ENCODE measurements around the gene CNGA3. TPM values are rescaled to one million over a fixed set of nuclear protein-coding genes. Genes with fewer than 3 reads are reported as not detected.

Gene CNGA3
- total and polyA plus RNA-seq, 2 experiments from 2014 or later = not detected

DNA sequence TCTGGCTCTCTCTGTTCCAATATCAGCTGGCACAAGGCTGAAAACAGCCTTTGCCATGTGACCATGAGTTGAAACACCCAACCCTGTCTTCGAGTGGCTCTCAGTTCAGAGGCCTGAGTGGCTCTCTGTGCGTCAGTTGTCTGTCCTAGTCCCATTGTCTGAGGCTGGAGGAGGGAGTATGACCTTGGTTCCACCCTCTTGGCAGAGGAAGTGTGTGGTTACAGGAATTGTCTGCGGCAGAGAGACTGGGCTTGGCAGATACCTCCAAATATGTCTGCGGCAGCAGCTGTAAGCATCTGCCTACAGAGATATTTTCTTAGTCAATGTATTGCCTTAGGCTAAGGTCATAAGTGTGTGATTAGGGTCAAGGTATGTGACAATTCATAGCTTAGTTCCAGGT, 32.6 kb downstream of the CNGA3 start:
- TF ChIP-seq ETS1 (IDR thresholded peaks at IDR 0.05) (no peak), CREB1 (CRISPR knock-in tag; IDR thresholded peaks at IDR 0.05; ENCODE audit: low read depth) (no peak), EZH2phosphoT487 (IDR thresholded peaks at IDR 0.05; ENCODE audit: unreplicated experiment) (no peak), CTCF (conservative IDR thresholded peaks at IDR 0.05; ENCODE audit: low read depth in 2 of 2) (no peak)
- TF ChIP-seq, protein P1, sequence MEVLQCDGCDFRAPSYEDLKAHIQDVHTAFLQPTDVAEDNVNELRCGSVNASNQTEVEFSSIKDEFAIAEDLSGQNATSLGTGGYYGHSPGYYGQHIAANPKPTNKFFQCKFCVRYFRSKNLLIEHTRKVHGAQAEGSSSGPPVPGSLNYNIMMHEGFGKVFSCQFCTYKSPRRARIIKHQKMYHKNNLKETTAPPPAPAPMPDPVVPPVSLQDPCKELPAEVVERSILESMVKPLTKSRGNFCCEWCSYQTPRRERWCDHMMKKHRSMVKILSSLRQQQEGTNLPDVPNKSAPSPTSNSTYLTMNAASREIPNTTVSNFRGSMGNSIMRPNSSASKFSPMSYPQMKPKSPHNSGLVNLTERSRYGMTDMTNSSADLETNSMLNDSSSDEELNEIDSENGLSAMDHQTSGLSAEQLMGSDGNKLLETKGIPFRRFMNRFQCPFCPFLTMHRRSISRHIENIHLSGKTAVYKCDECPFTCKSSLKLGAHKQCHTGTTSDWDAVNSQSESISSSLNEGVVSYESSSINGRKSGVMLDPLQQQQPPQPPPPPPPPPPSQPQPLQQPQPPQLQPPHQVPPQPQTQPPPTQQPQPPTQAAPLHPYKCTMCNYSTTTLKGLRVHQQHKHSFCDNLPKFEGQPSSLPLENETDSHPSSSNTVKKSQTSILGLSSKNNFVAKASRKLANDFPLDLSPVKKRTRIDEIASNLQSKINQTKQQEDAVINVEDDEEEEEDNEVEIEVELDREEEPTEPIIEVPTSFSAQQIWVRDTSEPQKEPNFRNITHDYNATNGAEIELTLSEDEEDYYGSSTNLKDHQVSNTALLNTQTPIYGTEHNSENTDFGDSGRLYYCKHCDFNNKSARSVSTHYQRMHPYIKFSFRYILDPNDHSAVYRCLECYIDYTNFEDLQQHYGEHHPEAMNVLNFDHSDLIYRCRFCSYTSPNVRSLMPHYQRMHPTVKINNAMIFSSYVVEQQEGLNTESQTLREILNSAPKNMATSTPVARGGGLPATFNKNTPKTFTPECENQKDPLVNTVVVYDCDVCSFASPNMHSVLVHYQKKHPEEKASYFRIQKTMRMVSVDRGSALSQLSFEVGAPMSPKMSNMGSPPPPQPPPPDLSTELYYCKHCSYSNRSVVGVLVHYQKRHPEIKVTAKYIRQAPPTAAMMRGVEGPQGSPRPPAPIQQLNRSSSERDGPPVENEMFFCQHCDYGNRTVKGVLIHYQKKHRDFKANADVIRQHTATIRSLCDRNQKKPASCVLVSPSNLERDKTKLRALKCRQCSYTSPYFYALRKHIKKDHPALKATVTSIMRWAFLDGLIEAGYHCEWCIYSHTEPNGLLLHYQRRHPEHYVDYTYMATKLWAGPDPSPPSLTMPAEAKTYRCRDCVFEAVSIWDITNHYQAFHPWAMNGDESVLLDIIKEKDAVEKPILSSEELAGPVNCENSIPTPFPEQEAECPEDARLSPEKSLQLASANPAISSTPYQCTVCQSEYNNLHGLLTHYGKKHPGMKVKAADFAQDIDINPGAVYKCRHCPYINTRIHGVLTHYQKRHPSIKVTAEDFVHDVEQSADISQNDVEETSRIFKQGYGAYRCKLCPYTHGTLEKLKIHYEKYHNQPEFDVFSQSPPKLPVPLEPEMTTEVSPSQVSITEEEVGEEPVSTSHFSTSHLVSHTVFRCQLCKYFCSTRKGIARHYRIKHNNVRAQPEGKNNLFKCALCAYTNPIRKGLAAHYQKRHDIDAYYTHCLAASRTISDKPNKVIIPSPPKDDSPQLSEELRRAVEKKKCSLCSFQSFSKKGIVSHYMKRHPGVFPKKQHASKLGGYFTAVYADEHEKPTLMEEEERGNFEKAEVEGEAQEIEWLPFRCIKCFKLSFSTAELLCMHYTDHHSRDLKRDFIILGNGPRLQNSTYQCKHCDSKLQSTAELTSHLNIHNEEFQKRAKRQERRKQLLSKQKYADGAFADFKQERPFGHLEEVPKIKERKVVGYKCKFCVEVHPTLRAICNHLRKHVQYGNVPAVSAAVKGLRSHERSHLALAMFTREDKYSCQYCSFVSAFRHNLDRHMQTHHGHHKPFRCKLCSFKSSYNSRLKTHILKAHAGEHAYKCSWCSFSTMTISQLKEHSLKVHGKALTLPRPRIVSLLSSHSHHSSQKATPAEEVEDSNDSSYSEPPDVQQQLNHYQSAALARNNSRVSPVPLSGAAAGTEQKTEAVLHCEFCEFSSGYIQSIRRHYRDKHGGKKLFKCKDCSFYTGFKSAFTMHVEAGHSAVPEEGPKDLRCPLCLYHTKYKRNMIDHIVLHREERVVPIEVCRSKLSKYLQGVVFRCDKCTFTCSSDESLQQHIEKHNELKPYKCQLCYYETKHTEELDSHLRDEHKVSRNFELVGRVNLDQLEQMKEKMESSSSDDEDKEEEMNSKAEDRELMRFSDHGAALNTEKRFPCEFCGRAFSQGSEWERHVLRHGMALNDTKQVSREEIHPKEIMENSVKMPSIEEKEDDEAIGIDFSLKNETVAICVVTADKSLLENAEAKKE (CRISPR knock-in tag; IDR thresholded peaks at IDR 0.05) = no peak
- Mint-ChIP-seq H3K27me3 (ENCODE audit: insufficient read depth, low read depth, poor library complexity) (peaks cover 5% of the 10 kb centered on the region), H3K9me3 (no peaks in the 10 kb centered on the region; the same call in 2 of the 3 replicates), H3K4me1 (peaks cover 14% of the 10 kb centered on the region; the same call in 2 of the 3 replicates), H3K4me3 (no peak overlapping the region), H3K36me3 (ENCODE audit: low read depth) (no peaks in the 10 kb centered on the region), H3K27ac (no peak overlapping the region)
- Histone ChIP-seq H2AFZ (peak overlapping the region; percentile 47; the same call in 1 of the 2 replicates), H3K27ac (ENCODE audit: low read depth) (no peak overlapping the region), H3K79me2 (replicated peaks; ENCODE audit: insufficient read depth) (no peaks in the 10 kb centered on the region), H3K36me3 (ENCODE audit: insufficient read depth) (no peaks in the 10 kb centered on the region), H3K9me2 (ENCODE audit: insufficient read depth) (no peaks in the 10 kb centered on the region), H3K4me2 (no peak overlapping the region), H3K4me1 (ENCODE audit: insufficient read depth) (peaks cover 3% of the 10 kb centered on the region; the same call in 1 of the 2 replicates), H3K4me3 (no peak overlapping the region), H4K20me1 (replicated peaks; ENCODE audit: insufficient read depth) (no peaks in the 10 kb centered on the region), H3K27me3 (ENCODE audit: insufficient read depth) (no peaks in the 10 kb centered on the region), H3F3A (replicated peaks; ENCODE audit: low read depth) (no peaks in the 10 kb centered on the region)
- no peak for DNase-seq (ENCODE audit: low spot score)
- ATAC-seq = no peak

Measured in GM23338 (cell line).